Astrocyte (in vitro differentiated cells and primary cell): ENCODE measurements around the gene RCN2. TPM values are rescaled to one million over a fixed set of nuclear protein-coding genes. Genes with fewer than 3 reads are reported as not detected.

Experiments used
- DNase-seq: peaks from one replicate; pipeline ENCODE4 v3.0.0-alpha.2; 2010; ENCODE audit warnings: low read depth
- FAIRE-seq: peaks from 2 replicates; lab custom pipeline; 2011; peaks lifted over from hg19 to GRCh38; lab: Jason Lieb, UNC
- H2AFZ ChIP-seq: 2 replicates; pipeline ENCODE4 v1.6.0; 2012; ENCODE audit warnings: low read depth, low read length, inconsistent platforms
- H3K27ac ChIP-seq: 2 replicates; pipeline ENCODE4 v1.5.1; 2011; ENCODE audit warnings: low read depth, low read length, inconsistent platforms
- H3K27me3 ChIP-seq: 2 replicates; pipeline ENCODE4 v1.6.0; 2011; ENCODE audit warnings: low read length, inconsistent platforms; ENCODE audit not compliant: insufficient read depth
- H3K36me3 ChIP-seq: 2 replicates; pipeline ENCODE4 v1.5.1; 2011; ENCODE audit warnings: low read length, inconsistent platforms; ENCODE audit not compliant: insufficient read depth
- H3K4me1 ChIP-seq: 2 replicates; pipeline ENCODE4 v1.5.1; 2011; ENCODE audit warnings: low read length, inconsistent platforms; ENCODE audit not compliant: insufficient read depth
- H3K4me2 ChIP-seq: 2 replicates; pipeline ENCODE4 v1.6.0; 2012; ENCODE audit warnings: low read length, inconsistent platforms
- H3K4me3 ChIP-seq: 2 replicates; pipeline ENCODE4 v1.5.1; 2011; ENCODE audit warnings: low read depth, mild to moderate bottlenecking, low read length, inconsistent platforms; ENCODE audit not compliant: insufficient read depth
- H3K79me2 ChIP-seq: 2 replicates; pipeline ENCODE4 v1.6.0; 2012; ENCODE audit warnings: mild to moderate bottlenecking, low read length, inconsistent platforms; ENCODE audit not compliant: insufficient read depth
- H3K9ac ChIP-seq: 2 replicates; pipeline ENCODE4 v1.6.0; 2012; ENCODE audit warnings: mild to moderate bottlenecking, low read length, inconsistent platforms
- H3K9me3 ChIP-seq: 2 replicates; pipeline ENCODE4 v1.5.1; 2012; ENCODE audit warnings: low read depth, mild to moderate bottlenecking, low read length, inconsistent platforms; ENCODE audit not compliant: insufficient read depth
- H4K20me1 ChIP-seq: 2 replicates; pipeline ENCODE4 v1.6.0; 2012; ENCODE audit warnings: low read length, inconsistent platforms; ENCODE audit not compliant: insufficient read depth
- H3K27ac Mint-ChIP-seq: one replicate; pipeline ENCODE4 v1.8.0; 2021; ENCODE audit warnings: mild to moderate bottlenecking, mixed read lengths; ENCODE audit not compliant: unreplicated experiment
- H3K27me3 Mint-ChIP-seq: one replicate; pipeline ENCODE4 v1.8.0; 2021; ENCODE audit warnings: low read depth, mixed read lengths; ENCODE audit not compliant: unreplicated experiment
- H3K36me3 Mint-ChIP-seq: one replicate; pipeline ENCODE4 v1.8.0; 2021; ENCODE audit warnings: low read depth, mixed read lengths; ENCODE audit not compliant: unreplicated experiment
- H3K4me1 Mint-ChIP-seq: one replicate; pipeline ENCODE4 v1.8.0; 2021; ENCODE audit warnings: low read depth, mixed read lengths; ENCODE audit not compliant: unreplicated experiment
- H3K4me3 Mint-ChIP-seq: one replicate; pipeline ENCODE4 v1.8.0; 2021; ENCODE audit warnings: mild to moderate bottlenecking, moderate library complexity, mixed read lengths; ENCODE audit not compliant: unreplicated experiment
- H3K9me3 Mint-ChIP-seq: one replicate; pipeline ENCODE4 v1.8.0; 2021; ENCODE audit warnings: mild to moderate bottlenecking, mixed read lengths; ENCODE audit not compliant: unreplicated experiment
- CTCF ChIP-seq: IDR thresholded peaks from 2 replicates; pipeline ENCODE4 v1.5.1; 2011; ENCODE audit warnings: low read depth, mild to moderate bottlenecking, inconsistent platforms, low read length, moderate library complexity; ENCODE audit not compliant: insufficient read depth
- EZH2 ChIP-seq: IDR thresholded peaks from 2 replicates; pipeline ENCODE4 v1.6.1; 2012; ENCODE audit warnings: mild to moderate bottlenecking, low read length, inconsistent platforms; ENCODE audit not compliant: insufficient read depth
- total RNA-seq: library from RNA; stranded (reverse); gene quantifications from 2 replicates; pipeline ENCODE4 v1.2.1, GENCODE V29; 2021

RCN2 gene
- total RNA-seq, 1 donor from 2014 or later, result 80.2 TPM

- no peak for DNase-seq
- Mint-ChIP-seq H3K4me1 (peaks cover 2% of the 10 kb centered on the region), H3K9me3 (no peaks in the 10 kb centered on the region)
These were observed 61.7 kb downstream of the RCN2 start for GRCh38 chr15:76993114-76993725.

DNA sequence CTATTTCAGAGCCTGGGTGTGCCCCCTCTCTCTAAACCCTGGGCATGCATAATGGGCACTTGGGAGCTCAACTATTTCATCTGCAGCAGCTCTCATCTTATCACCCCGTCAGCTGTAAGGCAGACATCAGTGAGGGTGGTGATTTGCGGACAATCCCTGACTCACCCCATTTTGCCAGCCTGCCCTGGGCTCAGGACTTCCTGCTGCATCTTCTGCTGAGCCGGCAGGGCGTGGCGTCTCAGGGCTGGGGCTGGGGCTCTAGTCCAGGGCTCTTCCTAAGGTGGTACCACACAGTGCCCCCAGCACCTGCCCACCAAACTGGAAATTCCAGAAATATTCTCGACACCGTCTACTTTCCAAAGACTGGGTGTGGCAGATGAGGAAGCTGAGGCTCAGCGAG is 62.5 kb downstream of the RCN2 start:
- Histone ChIP-seq H3K79me2 (no peaks in the 10 kb centered on the region), H3K9ac (no peak overlapping the region), H3K27me3 (no peaks in the 10 kb centered on the region), H3K9me3 (no peaks in the 10 kb centered on the region), H2AFZ (no peak overlapping the region), H4K20me1 (no peaks in the 10 kb centered on the region), H3K4me1 (peaks cover 5% of the 10 kb centered on the region), H3K4me2 (no peak overlapping the region), H3K4me3 (no peak overlapping the region), H3K27ac (no peak overlapping the region), H3K36me3 (no peaks in the 10 kb centered on the region)
- FAIRE-seq, result no peak
- Mint-ChIP-seq H3K9me3 (no peaks in the 10 kb centered on the region), H3K4me3 (no peak overlapping the region), H3K4me1 (peaks cover 2% of the 10 kb centered on the region), H3K36me3 (no peaks in the 10 kb centered on the region), H3K27me3 (peaks cover 32% of the 10 kb centered on the region), H3K27ac (no peak overlapping the region)
- no peak for DNase-seq
- no peak for TF ChIP-seq EZH2

More at GRCh38 chr15:76993114-76993725, 61.7 kb downstream of the RCN2 start:
- H4K20me1 ChIP-seq, result no peaks in the 10 kb centered on the region
- no peaks in the 10 kb centered on the region for H3K36me3 ChIP-seq
- no peak overlapping the region for H3K4me2 ChIP-seq
- H3K9me3 ChIP-seq, result no peaks in the 10 kb centered on the region
- H3K9ac ChIP-seq, result no peak overlapping the region
- no peak for FAIRE-seq
- no peak for TF ChIP-seq CTCF
- no peak for TF ChIP-seq EZH2
- no peaks in the 10 kb centered on the region for H3K36me3 Mint-ChIP-seq
- no peak overlapping the region for H3K4me3 Mint-ChIP-seq
- no peak overlapping the region for H3K27ac ChIP-seq
- peaks cover 5% of the 10 kb centered on the region for H3K4me1 ChIP-seq
- no peak overlapping the region for H3K27ac Mint-ChIP-seq
- H2AFZ ChIP-seq, result no peak overlapping the region
- H3K4me3 ChIP-seq, result no peak overlapping the region
- H3K27me3 Mint-ChIP-seq, result peaks cover 29% of the 10 kb centered on the region
- H3K79me2 ChIP-seq, result no peaks in the 10 kb centered on the region
- H3K27me3 ChIP-seq, result no peaks in the 10 kb centered on the region

DNA sequence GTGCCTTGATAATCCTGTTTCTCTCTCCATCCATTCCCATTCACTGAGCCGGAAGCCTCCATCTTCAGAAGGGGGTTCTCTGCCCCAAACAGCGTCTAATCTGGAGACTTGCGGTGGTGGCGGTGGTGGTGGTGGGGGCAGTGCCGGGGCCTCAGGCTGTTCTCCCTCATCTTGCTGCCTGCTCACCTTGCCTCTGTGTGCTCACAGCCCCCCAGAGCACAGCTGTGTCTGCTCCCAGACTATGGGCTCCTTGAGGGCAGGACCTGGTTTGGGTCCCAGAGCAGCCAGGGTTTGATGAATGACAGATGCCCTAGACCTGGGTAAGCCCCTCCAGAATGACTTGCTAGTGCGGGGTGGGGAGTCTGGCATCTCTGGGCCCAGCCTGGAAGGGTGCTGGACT is 62.9 kb downstream of the RCN2 start:
- H3K4me1 ChIP-seq, result peaks cover 5% of the 10 kb centered on the region
- H3K27ac Mint-ChIP-seq, result no peak overlapping the region
- no peak overlapping the region for H3K4me3 ChIP-seq
- TF ChIP-seq EZH2 (no peak), CTCF (no peak)
- no peak for DNase-seq
- H3K27me3 Mint-ChIP-seq, result peaks cover 36% of the 10 kb centered on the region
- H3K27me3 ChIP-seq, result no peaks in the 10 kb centered on the region
- no peaks in the 10 kb centered on the region for H3K9me3 ChIP-seq
- H4K20me1 ChIP-seq, result no peaks in the 10 kb centered on the region
- H3K4me1 Mint-ChIP-seq, result peaks cover 2% of the 10 kb centered on the region
- no peak for FAIRE-seq
- no peaks in the 10 kb centered on the region for H3K36me3 Mint-ChIP-seq
- H3K27ac ChIP-seq, result no peak overlapping the region
- no peaks in the 10 kb centered on the region for H3K36me3 ChIP-seq
- H3K4me2 ChIP-seq, result no peak overlapping the region
- H3K9ac ChIP-seq, result no peak overlapping the region
- no peaks in the 10 kb centered on the region for H3K79me2 ChIP-seq
- H3K4me3 Mint-ChIP-seq, result no peak overlapping the region
- no peaks in the 10 kb centered on the region for H3K9me3 Mint-ChIP-seq
- no peak overlapping the region for H2AFZ ChIP-seq
